SH-SY5Y (cell line): Measurements from ENCODE around the gene AACS.

Source experiments
- GATA2 ChIP-seq: IDR thresholded peaks from 2 replicates; pipeline ENCODE4 v1.6.1; 2011; ENCODE audit warnings: mild to moderate bottlenecking, low read depth, low read length
- GATA3 ChIP-seq: IDR thresholded peaks from 2 replicates; pipeline ENCODE4 v1.6.1; 2011; ENCODE audit warnings: low read depth, mild to moderate bottlenecking, low read length, moderate library complexity

DNA sequence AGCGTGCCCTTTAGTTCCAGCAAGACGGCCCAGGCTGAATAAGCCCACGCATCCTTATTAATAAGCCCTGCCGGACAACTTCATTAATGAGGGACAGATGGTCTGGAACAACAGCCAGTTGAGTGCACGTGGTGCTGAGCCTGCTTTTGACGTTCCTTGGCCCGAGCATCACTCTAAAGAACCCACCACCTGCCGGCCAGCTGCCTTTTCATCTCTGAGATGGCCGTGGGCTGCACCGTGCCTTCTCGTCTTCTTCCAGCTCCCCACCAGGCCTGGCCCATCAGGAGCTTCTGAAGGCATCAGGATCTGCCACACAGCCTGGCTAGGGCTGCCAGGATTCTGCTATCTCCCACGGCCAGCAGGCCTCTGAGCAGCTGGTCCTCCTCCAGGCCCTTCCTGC is 80.0 kb downstream of the AACS start:
- TF ChIP-seq GATA2, result no peak
- no peak for TF ChIP-seq GATA3
